Mesendoderm (in vitro differentiated cells): ENCODE measurements around the gene GRB10.

Source experiments
- DNase-seq: peaks from one replicate; pipeline ENCODE4 v3.0.0; 2013
- H2AK5ac ChIP-seq: 2 replicates; pipeline ENCODE4 v1.6.1; 2013; ENCODE audit warnings: low read length, inconsistent platforms
- H2BK120ac ChIP-seq: 2 replicates; pipeline ENCODE4 v1.6.1; 2013; ENCODE audit warnings: low read depth, mild to moderate bottlenecking, low read length, moderate library complexity, mixed read lengths
- H2BK15ac ChIP-seq: replicated peaks from 2 replicates; pipeline ENCODE4 v1.6.1; 2013; ENCODE audit warnings: low read depth, mild to moderate bottlenecking, moderate library complexity
- H2BK5ac ChIP-seq: 2 replicates; pipeline ENCODE4 v1.6.1; 2013; ENCODE audit warnings: low read length, inconsistent platforms
- H3K18ac ChIP-seq: 2 replicates; pipeline ENCODE4 v1.6.1; 2013; ENCODE audit warnings: mild to moderate bottlenecking, low read length, mixed read lengths
- H3K23ac ChIP-seq: one replicate; pipeline ENCODE4 v1.6.1; 2013; ENCODE audit warnings: low read length
- H3K27ac ChIP-seq: 2 replicates; pipeline ENCODE4 v1.5.1; 2013; ENCODE audit warnings: low read depth, mild to moderate bottlenecking, inconsistent platforms, low read length, moderate library complexity
- H3K27me3 ChIP-seq: 2 replicates; pipeline ENCODE4 v1.6.1; 2013; ENCODE audit warnings: low read length, control low read depth, mild to moderate bottlenecking, inconsistent platforms; ENCODE audit not compliant: insufficient read depth, poor library complexity
- H3K36me3 ChIP-seq: 2 replicates; pipeline ENCODE4 v1.6.1; 2013; ENCODE audit warnings: low read length, inconsistent platforms; ENCODE audit not compliant: control insufficient read depth, insufficient read depth
- H3K4ac ChIP-seq: one replicate; pipeline ENCODE4 v1.6.1; 2013; ENCODE audit warnings: low read depth, mild to moderate bottlenecking, low read length, moderate library complexity
- H3K4me1 ChIP-seq: 2 replicates; pipeline ENCODE4 v1.6.1; 2013; ENCODE audit warnings: low read depth, low read length, inconsistent platforms; ENCODE audit not compliant: control insufficient read depth
- H3K4me2 ChIP-seq: 2 replicates; pipeline ENCODE4 v1.6.1; 2013; ENCODE audit warnings: low read length
- H3K4me3 ChIP-seq: 2 replicates; pipeline ENCODE4 v1.5.1; 2013; ENCODE audit warnings: mild to moderate bottlenecking, low read length
- H3K56ac ChIP-seq: one replicate; pipeline ENCODE4 v1.6.1; 2013; ENCODE audit warnings: low read length
- H3K79me1 ChIP-seq: 2 replicates; pipeline ENCODE4 v1.6.1; 2013; ENCODE audit warnings: low read length, inconsistent platforms
- H3K79me2 ChIP-seq: 2 replicates; pipeline ENCODE4 v1.6.1; 2013; ENCODE audit warnings: mild to moderate bottlenecking, low read length; ENCODE audit not compliant: control insufficient read depth, insufficient read depth
- H3K9ac ChIP-seq: 2 replicates; pipeline ENCODE4 v1.6.1; 2013; ENCODE audit warnings: low read length, inconsistent platforms
- H4K5ac ChIP-seq: one replicate; pipeline ENCODE4 v1.6.1; 2013; ENCODE audit warnings: low read length
- H4K8ac ChIP-seq: one replicate; pipeline ENCODE4 v1.6.1; 2013; ENCODE audit warnings: low read depth, mild to moderate bottlenecking, control low read depth, low read length, moderate library complexity
- WGBS: extraction: QIAGEN DNeasy Blood & Tissue Kit; methylation state at CpG from one replicate; pipeline ENCODE4 v1.1.7; 2013; ENCODE audit warnings: low lambda C conversion rate, missing lambda C conversion rate; ENCODE audit not compliant: insufficient coverage; ENCODE audit errors: extremely low coverage; 5-methylcytosine and 5-hydroxymethylcytosine counted together

The GRB10 gene

DNA sequence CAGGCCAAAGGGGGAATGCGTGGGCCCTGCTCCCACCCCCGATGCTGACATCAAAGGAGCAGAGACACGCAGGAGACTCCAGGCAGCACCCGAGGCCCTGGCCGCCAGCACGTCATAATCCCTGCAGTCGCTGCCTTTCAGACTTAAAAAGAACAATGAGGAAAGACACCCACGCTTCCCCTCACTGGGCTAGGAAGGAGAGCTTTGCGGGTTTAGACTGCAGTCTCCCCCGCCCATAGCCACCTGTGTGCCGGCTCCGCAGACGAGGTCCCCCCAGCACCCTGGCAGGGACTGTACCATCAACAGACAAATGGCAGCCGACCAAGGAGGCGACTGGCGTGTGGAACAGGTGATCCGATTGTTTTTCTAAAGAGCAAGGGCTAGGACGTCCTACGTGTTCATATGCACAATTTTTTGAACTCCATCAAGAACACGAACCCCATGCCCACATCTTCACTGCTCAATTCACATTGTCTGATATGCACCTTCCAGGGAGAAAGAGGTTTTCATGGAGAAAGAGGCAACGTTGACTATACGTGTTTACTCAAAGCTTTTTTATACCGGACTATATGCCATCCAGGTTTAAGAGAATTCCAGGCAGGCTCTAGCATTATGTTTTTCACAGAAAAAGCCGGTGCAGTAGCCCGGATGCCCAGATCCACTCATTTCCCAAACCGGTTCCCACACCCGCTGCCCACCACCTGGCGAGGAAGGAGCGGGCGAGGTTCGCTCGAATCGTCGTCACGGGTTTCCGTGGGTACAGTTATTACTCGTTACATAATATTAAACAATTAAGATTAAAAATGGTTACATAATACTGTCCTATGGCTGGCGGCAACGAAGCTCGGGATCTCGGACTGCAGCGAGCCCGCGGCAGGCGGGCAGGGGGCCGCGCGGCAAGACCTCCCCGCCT is 1.1 kb downstream of the GRB10 start:
- no peak overlapping the region for H3K9ac ChIP-seq
- WGBS: no CpG with 5 or more reads among the region's 49 CpGs
- no peak overlapping the region for H3K4me2 ChIP-seq
- no peak overlapping the region for H4K5ac ChIP-seq
- H3K23ac ChIP-seq: no peak overlapping the region
- H2BK120ac ChIP-seq: no peak overlapping the region
- peaks cover 2% of the 10 kb centered on the region for H3K4me1 ChIP-seq
- H2AK5ac ChIP-seq: no peak overlapping the region
- DNase-seq: no peak
- no peak overlapping the region for H3K27ac ChIP-seq
- H3K4ac ChIP-seq: no peak overlapping the region
- peaks cover 47% of the 10 kb centered on the region for H3K79me1 ChIP-seq
- no peak overlapping the region for H4K8ac ChIP-seq
- peaks cover 87% of the 10 kb centered on the region for H3K79me2 ChIP-seq
- no peaks in the 10 kb centered on the region for H3K27me3 ChIP-seq
- no peak overlapping the region for H2BK5ac ChIP-seq
- no peak overlapping the region for H3K18ac ChIP-seq
- H3K36me3 ChIP-seq: peaks cover 2% of the 10 kb centered on the region
- no peak overlapping the region for H3K56ac ChIP-seq
- no peak overlapping the region for H3K4me3 ChIP-seq
- no peak overlapping the region for H2BK15ac ChIP-seq

- Histone ChIP-seq H3K27ac (no peak overlapping the region), H3K18ac (no peak overlapping the region), H3K79me2 (peaks cover 89% of the 10 kb centered on the region), H4K8ac (no peak overlapping the region), H3K79me1 (peaks cover 48% of the 10 kb centered on the region), H3K4me2 (no peak overlapping the region), H3K23ac (no peak overlapping the region), H2AK5ac (no peak overlapping the region), H3K27me3 (no peaks in the 10 kb centered on the region), H3K4me1 (peaks cover 5% of the 10 kb centered on the region), H2BK5ac (no peak overlapping the region), H3K36me3 (peaks cover 2% of the 10 kb centered on the region), H2BK120ac (no peak overlapping the region), H3K4me3 (no peak overlapping the region), H3K9ac (no peak overlapping the region), H2BK15ac (no peak overlapping the region), H3K4ac (no peak overlapping the region), H4K5ac (no peak overlapping the region), H3K56ac (no peak overlapping the region)
- WGBS: no CpG with 5 or more reads among the region's 3 CpGs
- no peak for DNase-seq
Observed at GRCh38 chr7:50780436-50780835, 2.3 kb downstream of the GRB10 start.

- Histone ChIP-seq H3K4me2 (no peak overlapping the region), H3K56ac (no peak overlapping the region), H3K23ac (no peak overlapping the region), H2AK5ac (no peak overlapping the region), H3K79me1 (peaks cover 42% of the 10 kb centered on the region), H4K5ac (no peak overlapping the region), H3K4me3 (no peak overlapping the region), H3K4me1 (peaks cover 5% of the 10 kb centered on the region), H2BK120ac (no peak overlapping the region), H2BK15ac (no peak overlapping the region), H3K18ac (no peak overlapping the region), H4K8ac (no peak overlapping the region), H2BK5ac (no peak overlapping the region), H3K9ac (no peak overlapping the region), H3K27ac (no peak overlapping the region), H3K36me3 (peaks cover 2% of the 10 kb centered on the region), H3K79me2 (peaks cover 88% of the 10 kb centered on the region), H3K4ac (no peak overlapping the region), H3K27me3 (no peaks in the 10 kb centered on the region)
- no CpG with 5 or more reads among the region's 3 CpGs for WGBS
- no peak for DNase-seq
Observed at GRCh38 chr7:50779427-50779826, 3.3 kb downstream of the GRB10 start.

- peaks cover 35% of the 10 kb centered on the region for H3K79me1 ChIP-seq
Observed at GRCh38 chr7:50778189-50778588, 4.5 kb downstream of the GRB10 start.

DNA sequence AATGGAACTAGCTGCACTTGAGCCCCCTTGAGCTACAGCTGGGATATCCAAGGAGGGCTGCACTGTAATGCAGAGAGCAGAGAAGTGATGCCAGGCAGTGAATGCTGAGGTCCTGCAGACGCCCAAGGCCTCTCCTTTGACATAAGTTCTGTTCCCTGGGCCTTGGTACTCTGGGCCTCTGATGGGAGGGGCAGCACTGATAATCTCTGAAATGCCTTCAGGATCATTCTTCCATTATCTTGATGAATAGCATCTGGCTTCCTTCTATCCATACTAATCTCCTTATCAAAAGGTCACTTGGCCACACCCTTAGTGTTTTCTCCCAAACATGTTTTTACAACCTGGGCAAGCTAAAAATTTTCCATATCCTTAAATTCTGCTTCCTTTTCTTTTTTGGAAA is 6.9 kb downstream of the GRB10 start:
- H4K8ac ChIP-seq: no peak overlapping the region
- peaks cover 43% of the 10 kb centered on the region for H3K79me1 ChIP-seq
- no peak overlapping the region for H3K9ac ChIP-seq
- no peaks in the 10 kb centered on the region for H3K27me3 ChIP-seq
- H3K18ac ChIP-seq: no peak overlapping the region
- no peak overlapping the region for H2AK5ac ChIP-seq
- peaks cover 2% of the 10 kb centered on the region for H3K36me3 ChIP-seq
- no CpG with 5 or more reads among the region's 1 CpG for WGBS
- H4K5ac ChIP-seq: no peak overlapping the region
- H3K23ac ChIP-seq: no peak overlapping the region
- no peak for DNase-seq
- H3K4ac ChIP-seq: no peak overlapping the region
- H3K56ac ChIP-seq: no peak overlapping the region
- peaks cover 82% of the 10 kb centered on the region for H3K79me2 ChIP-seq
- H2BK5ac ChIP-seq: no peak overlapping the region
- no peak overlapping the region for H3K4me3 ChIP-seq
- no peak overlapping the region for H2BK15ac ChIP-seq
- H3K4me1 ChIP-seq: peaks cover 3% of the 10 kb centered on the region
- H3K27ac ChIP-seq: no peak overlapping the region
- no peak overlapping the region for H3K4me2 ChIP-seq
- no peak overlapping the region for H2BK120ac ChIP-seq

More at GRCh38 chr7:50778189-50778588, 4.5 kb downstream of the GRB10 start:
- no peak for DNase-seq
- Histone ChIP-seq H2BK15ac (no peak overlapping the region), H3K4me2 (no peak overlapping the region), H2BK120ac (no peak overlapping the region), H2AK5ac (no peak overlapping the region), H3K4me3 (no peak overlapping the region), H3K27me3 (no peaks in the 10 kb centered on the region), H4K5ac (no peak overlapping the region), H3K18ac (no peak overlapping the region), H3K9ac (no peak overlapping the region), H3K4ac (no peak overlapping the region), H3K23ac (no peak overlapping the region), H3K79me2 (peaks cover 82% of the 10 kb centered on the region), H3K27ac (no peak overlapping the region), H2BK5ac (no peak overlapping the region), H3K56ac (no peak overlapping the region), H4K8ac (no peak overlapping the region), H3K36me3 (peaks cover 2% of the 10 kb centered on the region), H3K4me1 (peaks cover 5% of the 10 kb centered on the region)

DNA sequence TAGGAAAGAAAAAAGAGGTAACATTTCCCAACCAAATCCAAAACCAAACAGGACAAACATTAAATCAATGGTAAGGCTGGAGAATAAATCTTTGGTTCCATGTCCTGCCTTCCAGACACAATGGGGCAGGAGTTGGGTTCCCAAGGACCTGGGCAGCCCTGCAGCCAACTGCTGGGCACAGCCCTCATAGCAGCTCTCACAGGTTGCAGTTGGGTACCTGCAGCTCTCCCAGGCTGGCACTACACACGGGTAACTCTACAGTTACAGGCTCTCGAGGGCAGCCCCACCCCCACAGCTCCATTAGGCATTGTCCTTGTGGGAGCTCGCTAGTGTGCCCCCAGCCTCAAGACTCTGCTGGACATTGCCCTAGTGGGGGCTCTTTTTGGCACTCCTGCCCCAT is 7.5 kb downstream of the GRB10 start:
- no CpG with 5 or more reads among the region's 3 CpGs for WGBS
- H3K4me3 ChIP-seq: no peak overlapping the region

More for the DNA sequence above, 7.5 kb downstream of the GRB10 start:
- H3K56ac ChIP-seq: no peak overlapping the region
- no peaks in the 10 kb centered on the region for H3K27me3 ChIP-seq
- H3K36me3 ChIP-seq: peaks cover 2% of the 10 kb centered on the region
- DNase-seq: no peak
- no peak overlapping the region for H3K9ac ChIP-seq
- no peak overlapping the region for H2BK15ac ChIP-seq
- H3K27ac ChIP-seq: no peak overlapping the region
- H2BK120ac ChIP-seq: no peak overlapping the region
- peaks cover 42% of the 10 kb centered on the region for H3K79me1 ChIP-seq
- H3K18ac ChIP-seq: no peak overlapping the region
- no peak overlapping the region for H3K4ac ChIP-seq
- no peak overlapping the region for H4K8ac ChIP-seq
- no peak overlapping the region for H2AK5ac ChIP-seq
- peaks cover 80% of the 10 kb centered on the region for H3K79me2 ChIP-seq
- H3K23ac ChIP-seq: no peak overlapping the region
- H4K5ac ChIP-seq: no peak overlapping the region
- H3K4me2 ChIP-seq: no peak overlapping the region
- no peak overlapping the region for H2BK5ac ChIP-seq
- peaks cover 3% of the 10 kb centered on the region for H3K4me1 ChIP-seq
